Superior temporal gyrus (tissue), 1 donor: ENCODE measurements around the gene CYP1B1.
A peak's percentile ranks its signal among the peaks of the same experiment; 100 is the strongest.
"Not testable (repeated sequence)": the region's sequence is repeated elsewhere in the genome, so short reads cannot be mapped to it uniquely, and the experiment has no call there.

Experiments
- DNase-seq: peaks from one replicate; pipeline ENCODE4 v3.0.0-alpha.2; 2016; ENCODE audit errors: extremely low spot score

Gene CYP1B1

DNA sequence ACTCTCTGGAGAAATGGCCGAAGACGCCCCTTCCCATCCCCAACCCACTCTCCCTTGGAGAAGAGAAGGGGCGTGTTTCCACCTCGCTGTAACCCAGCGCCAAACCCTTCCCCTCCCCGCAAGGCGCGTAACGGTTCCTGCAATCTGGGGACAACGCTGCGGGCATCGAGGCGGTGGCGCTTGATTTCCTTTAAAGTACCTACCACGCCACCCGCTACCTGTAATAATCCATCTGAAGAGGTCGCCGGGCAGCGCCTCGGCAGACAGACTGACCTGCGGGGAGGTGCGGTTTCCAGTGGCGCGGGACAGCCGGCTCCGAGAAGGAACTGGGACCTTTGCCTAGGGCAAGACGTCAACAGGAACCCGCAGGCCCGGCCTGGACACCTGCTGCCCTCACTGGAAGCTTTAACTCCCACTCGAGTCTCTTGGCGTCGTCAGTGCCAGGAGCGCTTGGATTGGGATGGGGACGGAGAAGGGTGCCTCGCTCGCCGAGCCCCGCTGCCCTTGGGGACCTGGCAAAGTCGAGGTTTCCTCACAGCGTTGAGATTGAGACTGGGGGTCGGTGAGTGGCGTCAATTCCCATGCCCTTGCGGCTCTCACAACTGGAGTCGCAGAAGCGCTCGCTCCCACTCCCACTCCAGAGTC, at the start of gene CYP1B1:
CYP1B1 (minus strand) TSS at position 645 of the 645 bp plus-strand sequence. CDS start 763 bp downstream, outside the sequence.
- DNase-seq: no peak

DNA sequence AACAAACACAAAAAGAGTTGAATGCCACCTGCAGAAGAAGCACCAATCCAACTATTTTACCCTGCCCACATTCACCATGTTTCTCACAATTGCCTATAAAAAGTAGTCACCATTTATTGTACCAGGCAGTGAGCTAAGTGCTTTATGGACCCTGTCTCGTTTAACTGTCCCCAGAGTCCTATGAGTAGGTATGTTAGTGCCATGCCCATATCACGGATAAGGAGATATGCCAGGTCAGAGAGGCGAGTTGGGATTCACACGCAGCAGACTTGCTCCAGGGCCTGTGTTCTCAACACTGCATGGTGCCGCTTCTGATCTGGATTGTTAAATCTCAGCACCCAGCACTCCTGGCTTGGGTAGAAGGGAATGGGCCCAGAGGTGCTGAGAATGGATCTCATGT, 49.1 kb upstream of the CYP1B1 start:
- DNase-seq: no peak

DNA sequence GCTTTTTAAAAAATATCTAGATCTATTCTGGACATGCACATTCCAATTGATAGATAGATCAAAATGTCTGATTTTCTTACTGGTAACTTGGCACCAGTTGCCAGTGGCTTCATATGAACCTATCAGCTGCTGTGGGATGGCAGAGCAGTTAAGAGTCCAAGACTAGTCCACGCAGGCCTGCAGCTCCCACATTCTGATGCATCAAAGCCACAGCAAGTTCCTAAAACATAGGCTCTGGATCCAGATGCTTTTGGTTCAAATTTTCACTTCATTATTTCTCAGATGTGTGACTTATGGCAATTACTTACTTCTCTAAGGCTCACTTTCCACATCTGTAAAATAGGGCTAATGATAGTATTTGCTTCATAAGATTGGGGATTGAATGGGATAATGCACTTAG, 48.0 kb upstream of the CYP1B1 start:
- DNase-seq: no peak

DNA sequence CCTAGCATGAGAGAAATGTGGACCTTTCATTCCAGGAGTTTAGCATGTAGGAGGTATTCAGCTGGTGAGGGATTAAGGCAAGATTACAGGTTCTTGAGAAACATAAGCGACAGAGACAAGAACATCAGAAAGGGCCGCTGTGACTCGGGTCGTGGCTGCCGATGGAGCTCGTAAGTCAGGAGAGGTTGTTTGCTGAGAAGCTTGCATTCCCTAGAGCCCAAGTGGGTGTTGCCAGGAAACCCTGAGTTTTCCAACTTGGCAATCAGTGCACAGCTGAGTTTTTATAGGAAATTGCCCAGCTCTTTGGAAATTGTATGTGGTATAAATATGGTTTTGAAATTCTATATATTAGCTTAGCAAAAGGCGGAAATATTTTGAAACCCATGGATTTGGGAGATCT, 46.4 kb upstream of the CYP1B1 start:
- DNase-seq: no peak

DNA sequence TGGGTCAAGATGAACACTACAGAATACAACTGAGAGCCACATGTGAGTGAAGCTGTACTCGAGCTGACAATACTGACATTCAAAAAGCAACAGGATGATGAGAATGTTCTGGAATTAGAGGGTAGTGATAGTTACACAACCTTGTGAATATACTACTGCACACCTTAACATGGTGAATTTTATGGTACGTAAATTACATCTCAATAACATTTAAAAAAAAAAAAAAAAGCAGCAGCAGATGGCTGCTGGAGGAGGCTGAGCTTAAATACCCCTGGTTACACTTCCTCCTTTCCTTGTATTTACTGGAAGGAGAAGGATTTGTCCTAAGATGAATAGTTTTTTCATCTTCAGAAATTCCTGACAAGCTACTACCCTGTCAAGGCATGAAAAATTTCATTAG, 45.5 kb upstream of the CYP1B1 start:
- no peak for DNase-seq

DNA sequence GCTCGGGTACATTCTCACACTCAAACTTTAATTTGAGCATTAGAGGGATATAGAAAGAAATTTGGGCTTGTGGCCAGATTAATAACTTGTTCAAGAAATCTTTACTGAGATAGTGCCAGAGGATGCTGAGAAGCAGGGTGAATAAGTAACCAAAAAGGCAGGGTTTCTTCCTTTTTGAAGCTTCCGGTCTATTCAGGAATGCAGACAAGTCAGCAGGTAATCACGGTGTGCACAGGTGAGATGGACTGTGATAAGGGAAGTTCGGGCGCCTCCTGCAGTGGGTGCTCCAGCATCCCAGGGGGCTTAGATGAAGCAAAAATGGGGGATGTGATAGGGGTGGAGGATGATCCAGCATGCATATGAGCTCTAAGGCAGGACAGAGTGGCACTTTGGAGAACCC, 44.9 kb upstream of the CYP1B1 start:
- DNase-seq: no peak

DNA sequence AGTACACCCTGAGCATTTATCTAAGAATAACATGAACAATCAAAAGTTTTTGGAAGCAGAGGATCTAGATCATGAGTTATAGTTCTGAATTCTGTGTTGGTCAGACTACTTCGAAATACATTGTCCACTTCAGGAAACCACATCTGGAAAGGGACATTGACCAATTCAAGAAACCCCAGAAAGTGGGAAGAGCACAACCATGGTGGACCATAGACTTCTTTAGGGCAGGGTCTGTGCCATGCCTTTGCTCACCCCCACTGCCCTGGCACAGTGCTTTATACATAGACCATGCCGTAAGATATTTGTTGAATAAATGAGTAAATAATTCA, 44.3 kb upstream of the CYP1B1 start:
- no peak for DNase-seq

DNA sequence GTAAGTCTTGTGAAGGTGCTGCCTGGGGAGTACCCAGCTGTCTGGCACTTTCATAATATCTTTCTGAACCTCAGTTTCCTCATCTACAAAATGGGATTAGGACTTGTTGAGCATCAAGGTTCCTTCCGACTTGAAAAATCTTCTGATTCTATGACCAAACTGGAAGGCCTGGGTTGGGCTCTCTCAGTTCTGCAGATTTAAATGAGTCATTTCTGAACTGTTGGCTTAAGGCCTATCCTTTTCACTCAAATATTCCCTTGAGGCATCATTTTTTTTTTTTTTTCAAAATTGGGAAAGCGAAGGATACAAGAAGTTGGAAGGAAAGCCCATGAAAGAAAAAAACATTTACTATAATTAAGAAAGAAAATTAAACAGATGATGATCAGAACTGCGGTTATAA, 40.8 kb upstream of the CYP1B1 start:
- DNase-seq: no peak

DNA sequence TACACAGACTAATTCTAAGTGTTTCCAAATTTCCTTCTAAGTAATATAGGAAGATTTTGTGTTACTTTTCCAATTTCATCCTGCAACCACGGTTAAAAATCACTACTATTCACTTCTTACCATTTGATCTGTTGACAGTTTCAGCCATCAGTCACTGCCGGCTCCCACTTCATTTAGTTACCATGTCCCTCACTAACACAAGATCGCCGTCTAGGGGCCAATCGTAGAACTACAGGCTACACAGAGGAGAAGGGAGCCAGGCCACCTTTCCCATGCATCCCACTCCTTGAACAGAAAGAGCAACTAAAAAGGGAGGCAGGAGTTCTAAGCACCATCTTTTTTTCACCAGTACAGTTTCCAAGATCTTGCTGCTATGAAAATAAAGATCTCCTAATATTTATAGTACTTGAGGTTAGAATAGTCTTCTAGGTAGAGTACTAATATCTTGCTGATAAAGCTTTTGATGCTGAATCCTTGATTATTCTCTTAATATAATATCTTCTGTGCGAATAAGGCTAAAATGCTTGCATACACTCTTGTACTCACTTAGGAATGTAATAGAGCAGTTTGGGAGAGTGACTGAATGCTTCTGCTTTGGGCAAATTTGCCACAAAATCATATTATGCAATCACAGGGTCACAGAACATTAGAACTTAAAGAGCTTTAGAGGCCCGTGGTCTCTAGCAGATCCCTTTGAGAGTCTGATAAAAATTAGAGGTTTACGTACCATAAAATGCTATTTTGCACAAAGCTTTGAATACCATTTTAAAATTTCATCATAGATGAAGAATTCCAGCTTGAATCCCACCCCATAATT, 39.5 kb upstream of the CYP1B1 start:
- DNase-seq: no peak

DNA sequence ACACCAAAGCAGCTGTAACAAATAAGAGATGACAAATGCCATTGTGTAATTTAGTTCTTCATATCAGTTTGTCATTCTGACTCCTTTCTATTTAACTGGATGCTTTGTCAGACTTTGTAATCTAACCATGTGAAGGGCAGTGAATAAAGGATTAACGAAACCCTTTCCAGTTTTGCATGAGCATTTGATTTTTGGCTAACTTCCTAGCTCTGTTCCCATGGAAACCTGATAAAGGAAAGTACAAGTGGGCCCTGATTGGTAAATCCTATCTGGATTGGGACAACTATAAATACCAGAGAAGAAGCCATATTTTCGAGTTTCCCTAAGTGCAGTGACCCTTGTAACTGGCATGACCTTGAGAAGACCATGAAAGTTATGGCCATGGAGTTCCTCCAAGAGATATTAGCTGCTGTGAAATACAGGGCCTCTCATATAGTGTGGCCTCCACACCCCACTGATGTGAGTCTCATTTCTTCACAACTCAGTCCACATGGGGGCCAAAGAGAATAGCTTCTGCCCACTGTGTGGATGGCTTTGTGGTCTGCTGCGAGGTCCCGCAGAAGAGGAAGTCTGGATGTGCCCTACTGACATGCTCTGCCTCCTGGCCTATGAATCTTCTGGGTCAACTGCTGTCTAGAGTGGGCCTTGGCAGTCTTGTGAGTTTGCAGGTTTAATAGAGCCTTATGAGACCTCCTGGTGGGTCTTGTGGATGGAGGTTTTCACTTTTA, 38.2 kb upstream of the CYP1B1 start:
- DNase-seq: peak; percentile 64

DNA sequence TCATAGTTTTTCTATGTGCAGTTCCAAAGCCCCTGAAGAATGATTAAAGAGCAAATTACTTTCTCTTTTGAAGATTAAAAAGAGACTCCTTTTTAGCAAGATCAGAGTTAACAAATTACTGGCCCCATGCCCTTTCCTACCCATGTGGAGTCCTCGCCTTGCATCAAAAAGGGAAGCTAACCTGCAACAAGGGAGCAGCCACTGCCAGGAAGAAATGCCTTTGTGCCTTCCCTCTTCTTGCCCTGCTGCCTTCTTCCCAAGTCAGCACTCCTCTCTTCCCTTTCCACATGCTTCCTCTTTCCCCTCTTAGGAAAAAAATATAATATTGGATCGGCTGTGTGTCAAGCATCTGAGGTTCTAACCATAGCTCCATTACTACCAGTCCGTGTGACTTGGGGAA, 37.1 kb upstream of the CYP1B1 start:
- no peak for DNase-seq

DNA sequence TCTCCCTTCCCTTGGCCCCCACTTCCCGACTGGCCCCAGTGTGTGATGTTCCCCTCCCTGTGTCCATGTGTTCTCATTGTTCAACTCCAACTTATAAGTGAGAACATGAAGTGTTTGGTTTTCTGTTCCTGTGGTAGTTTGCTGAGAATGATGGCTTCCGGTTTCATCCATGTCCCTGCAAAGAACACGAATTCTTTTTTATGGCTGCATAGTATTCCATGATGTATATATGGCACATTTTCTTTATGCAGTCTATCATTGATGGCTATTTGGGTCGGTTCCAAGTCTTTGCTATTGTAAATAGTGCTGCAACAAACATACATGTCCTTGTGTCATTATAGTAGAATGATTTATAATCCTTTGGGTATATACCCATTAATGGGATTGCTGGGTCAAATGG, 35.4 kb upstream of the CYP1B1 start:
- DNase-seq: not testable (repeated sequence)

DNA sequence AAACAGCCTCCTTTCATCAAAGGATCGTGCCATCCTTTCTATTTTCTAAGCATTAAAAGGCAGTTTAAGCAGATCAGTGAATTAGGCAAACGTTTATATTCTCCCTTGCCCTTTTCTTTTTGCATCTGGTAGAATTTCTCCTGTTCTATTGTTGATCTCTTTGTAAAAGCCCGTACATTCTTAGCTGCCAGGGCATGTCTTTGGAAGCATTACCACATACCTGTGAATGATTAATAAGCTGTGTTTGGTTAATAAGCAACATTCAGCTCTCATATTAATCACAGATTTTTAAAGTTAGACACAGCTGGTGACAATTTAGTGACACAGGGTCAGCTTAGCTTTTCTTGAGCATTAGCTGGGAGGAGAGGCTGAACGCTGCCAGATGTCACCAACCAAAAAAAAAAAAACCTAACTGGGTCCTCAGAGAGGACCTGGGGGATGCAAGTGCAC, 33.8 kb upstream of the CYP1B1 start:
- no peak for DNase-seq

DNA sequence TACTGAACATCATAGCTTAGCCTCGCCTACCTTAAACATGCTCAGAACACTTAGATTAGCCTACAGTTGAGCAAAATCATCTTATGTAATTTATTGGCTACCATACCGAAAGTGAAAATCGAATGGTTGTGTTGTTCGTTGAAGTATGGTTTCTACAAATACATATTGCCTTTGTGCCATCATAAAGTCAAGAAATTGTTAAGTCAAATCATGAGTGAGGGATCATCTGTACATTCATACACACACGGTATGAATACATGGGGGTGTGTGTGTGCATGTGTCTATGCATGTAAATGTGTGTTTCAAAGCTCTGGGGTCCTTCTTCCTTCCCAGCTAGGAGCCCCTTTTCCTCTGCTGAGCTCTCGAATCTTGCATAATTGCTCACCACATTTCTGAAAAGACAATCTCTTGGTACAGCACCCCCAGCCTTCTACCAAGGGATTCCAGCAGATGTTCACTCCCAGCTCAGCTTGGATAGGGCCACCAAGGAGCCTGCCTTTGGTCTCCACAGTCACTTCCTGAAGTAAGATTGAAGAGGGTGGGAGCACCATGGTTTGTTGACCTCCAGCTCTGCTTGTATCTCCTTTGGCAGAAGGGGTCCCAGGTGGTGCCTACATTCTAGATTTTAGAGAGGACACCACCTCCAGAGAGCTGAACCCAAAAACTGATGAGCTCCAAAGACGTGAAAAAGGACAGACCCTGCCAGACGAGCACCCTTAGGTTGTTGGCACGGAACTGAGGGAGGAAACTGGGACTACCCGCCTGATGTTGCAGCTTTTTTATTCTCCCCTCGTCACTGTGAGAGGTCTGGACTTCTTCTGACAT, 33.2 kb upstream of the CYP1B1 start:
- DNase-seq: no peak

DNA sequence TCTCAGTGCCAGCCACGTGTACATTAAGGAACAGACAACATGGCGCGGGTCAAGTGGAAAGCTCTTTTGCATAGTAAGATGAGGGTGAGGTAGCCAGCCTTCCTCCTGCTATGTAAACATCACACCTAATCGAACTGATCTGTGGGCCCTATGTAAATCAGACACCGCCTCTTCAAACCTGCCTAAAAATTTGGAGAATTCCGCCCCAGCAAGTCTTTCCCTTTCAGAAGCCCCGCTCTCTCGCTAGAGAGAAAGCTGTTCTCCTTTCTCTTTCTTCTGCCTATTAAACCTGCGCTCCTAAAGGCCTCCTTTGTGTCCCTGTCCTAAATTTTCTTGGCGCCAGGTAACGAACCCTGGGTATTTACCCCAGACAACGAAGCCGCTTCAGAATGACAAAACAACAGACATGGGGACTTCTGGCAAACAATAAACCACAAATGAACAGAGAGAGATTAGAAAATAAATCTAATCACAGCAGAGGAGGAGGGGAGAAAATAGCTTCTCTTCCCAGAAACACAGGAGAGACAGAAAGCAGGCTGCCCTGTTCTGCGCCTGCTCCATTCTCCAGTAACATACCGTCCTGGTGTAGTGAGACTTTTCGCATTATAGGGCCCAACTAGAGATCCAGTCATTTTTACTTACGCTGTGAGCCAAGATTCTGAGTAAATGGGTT, 31.9 kb upstream of the CYP1B1 start:
- DNase-seq: no peak

DNA sequence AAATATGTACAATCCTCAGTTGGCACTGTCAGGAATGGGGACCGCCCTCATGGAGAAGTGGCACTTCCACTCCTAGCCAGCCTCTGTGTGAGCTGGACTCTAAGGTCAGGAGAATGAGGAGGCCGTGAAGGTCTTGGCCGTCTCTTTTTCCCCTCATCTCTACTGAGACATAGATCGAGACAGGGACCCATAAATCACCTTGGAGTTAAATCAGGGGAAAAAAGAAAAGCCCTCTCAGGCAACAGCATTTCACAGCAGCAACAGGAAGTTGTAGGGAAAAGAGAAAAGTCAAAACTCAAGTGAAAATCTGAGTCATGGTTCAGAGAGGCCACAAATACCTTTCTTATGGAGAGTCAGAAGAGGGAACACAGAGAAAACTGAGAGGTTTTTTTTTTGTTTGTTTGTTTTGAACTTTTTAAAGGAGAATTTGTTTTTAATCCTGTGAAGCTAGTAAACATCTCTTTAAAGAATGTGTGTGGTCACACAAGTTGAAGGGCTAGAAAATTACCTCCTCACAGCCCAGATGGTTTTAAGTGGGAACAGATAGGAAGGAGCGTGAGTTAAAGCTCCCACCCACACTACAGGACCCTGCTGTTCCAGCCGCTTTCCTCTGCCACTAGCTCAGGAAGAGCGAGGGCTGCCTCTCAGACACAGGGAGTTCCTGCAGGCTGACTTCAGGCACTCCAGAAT, 30.6 kb upstream of the CYP1B1 start:
- peak; percentile 12 for DNase-seq

DNA sequence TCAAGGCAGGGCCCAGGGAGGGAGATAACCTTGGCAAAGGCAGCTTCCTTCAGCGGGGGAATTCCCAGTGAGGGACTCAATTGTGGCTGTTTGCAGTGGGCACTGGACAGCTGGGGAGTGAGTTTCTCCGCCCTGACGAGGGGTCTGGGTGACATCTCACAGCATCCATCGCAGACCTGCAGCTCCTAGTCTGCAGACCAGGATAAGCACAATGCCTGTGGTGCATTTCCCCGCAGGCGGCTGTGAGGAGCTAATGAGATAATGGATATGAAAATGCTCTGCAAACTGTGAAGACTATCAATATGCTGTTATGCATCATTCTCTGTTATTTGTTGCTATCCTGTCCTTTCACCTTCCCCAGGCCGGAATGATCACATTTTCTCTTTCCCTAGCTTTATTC, 30.0 kb upstream of the CYP1B1 start:
- peak; percentile 10 for DNase-seq

DNA sequence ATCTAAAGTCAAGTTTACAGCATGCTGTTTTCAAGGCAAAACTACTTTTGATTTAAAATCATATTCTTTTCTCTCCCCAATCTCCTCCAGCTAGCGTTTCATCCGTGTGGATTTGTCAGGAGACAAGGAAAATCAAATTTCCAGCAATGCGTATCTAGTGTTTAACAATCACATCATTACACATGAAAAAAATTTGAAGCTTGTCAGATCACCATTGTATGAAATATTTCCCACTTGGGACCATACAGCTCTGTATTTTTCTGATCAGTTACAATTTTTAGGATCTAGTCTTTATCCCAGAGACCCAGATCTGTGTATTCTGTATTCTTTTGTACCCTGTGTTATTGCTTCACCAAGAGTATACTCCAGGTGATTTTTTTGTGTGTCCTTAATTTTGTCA, 28.6 kb upstream of the CYP1B1 start:
- DNase-seq: no peak

DNA sequence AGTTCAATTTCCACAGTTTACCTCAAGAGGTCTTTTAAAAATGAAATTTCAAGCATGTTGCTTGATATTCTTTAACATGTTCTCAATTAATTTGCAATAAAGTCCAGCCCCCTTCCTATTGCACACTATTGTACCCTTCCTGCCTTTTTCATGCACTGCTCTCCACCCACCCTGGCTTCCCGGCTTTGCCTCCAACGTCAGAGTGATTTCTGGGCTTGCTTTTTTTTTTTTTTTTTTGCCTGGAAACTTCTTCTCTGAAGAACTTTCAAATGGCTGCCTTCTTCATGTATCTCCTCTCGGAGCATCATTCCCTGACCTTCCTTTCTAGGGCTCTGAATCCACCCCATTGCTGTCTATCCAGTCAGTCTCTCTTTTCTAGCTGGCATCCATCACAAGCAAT, 24.4 kb upstream of the CYP1B1 start:
- DNase-seq: no peak

DNA sequence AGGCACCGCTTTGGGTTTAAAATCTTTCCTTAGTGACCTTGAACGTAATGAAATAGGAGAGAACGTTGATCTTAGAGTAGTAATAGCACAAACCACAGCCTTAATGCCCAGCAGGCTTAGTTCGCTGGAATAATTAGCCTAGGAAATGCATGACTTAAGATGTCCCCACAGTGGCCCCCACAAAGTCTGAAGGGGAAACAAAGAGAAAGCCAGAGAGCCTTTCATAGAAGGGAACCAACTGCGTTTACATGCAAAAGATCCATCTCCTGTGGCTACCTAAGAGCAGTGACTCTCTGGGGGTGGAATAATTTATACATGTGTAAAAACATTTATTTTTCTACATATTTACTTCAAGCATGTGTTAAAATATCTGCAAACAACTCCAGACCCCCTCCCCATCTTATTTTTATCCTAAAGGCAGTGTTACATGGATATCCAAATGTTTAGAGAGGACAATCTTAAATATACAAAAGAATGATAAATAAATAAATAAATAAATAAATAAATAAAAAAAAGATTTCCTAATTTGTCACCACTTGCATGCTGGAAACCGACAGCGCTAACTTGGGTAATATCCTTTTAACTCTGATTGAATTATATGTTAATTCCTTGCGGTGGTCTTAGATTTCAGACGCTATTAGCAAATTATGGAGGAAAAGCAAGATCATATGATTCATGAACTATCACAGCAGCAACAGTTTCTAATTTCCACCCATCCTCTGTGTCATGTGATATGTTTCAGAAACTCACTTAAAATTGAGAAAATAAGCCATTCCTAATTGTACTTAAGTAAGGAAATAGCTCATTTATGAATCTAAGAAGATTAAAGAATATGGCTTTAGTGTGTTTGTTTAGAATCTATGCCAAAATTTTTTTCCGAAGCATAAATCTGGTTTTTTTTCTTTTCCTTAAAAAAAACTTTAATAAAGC, 23.4 kb upstream of the CYP1B1 start:
- no peak for DNase-seq
